GM12878 (cell line): ENCODE measurements around the gene SLC12A9. TPM values are rescaled to one million over a fixed set of nuclear protein-coding genes. Genes with fewer than 3 reads are reported as not detected.

ENCODE experiments used
- CBX5 ChIP-seq: sonication (generic); IDR thresholded peaks from 2 replicates; pipeline ENCODE4 v1.6.1; 2016; ENCODE audit warnings: low read depth, moderate library complexity, mild to moderate bottlenecking, inconsistent platforms
- CEBPB ChIP-seq, 2 experiments: fragments of 150-350 bp in 1 of 2; IDR thresholded peaks; 2 replicates each; pipeline ENCODE4 v1.6.1; 2012 to 2014; ENCODE audit warnings: low read depth in 2 of 2, low read length in 2 of 2, borderline replicate concordance in 1 of 2, inconsistent platforms in 1 of 2
- CHD4 ChIP-seq: fragments of 200-600 bp; sonication (generic); IDR thresholded peaks from 2 replicates; pipeline ENCODE4 v1.6.1; 2016; ENCODE audit warnings: mild to moderate bottlenecking
- EED ChIP-seq: sonication (generic); IDR thresholded peaks from 2 replicates; pipeline ENCODE4 v1.6.1; 2016; ENCODE audit warnings: antibody characterized with exemption, low read depth
- EZH2 ChIP-seq: IDR thresholded peaks from 2 replicates; pipeline ENCODE4 v1.6.1; 2012; ENCODE audit warnings: low read depth, mild to moderate bottlenecking, control low read depth, inconsistent platforms, low read length, borderline replicate concordance; ENCODE audit not compliant: control insufficient read depth
- FOXK2 ChIP-seq: fragments of 450-650 bp; IDR thresholded peaks from 2 replicates; pipeline ENCODE4 v1.6.1; 2017; ENCODE audit warnings: mild to moderate bottlenecking, moderate library complexity
- IRF3 ChIP-seq: fragments of 450-650 bp; IDR thresholded peaks from 2 replicates; pipeline ENCODE4 v1.6.1; 2014; ENCODE audit warnings: mild to moderate bottlenecking
- NFYA ChIP-seq: IDR thresholded peaks from 2 replicates; pipeline ENCODE4 v1.6.1; 2011; ENCODE audit warnings: low read depth, mild to moderate bottlenecking, low read length, improper control_type of control experiment, borderline replicate concordance
- NR2C1 ChIP-seq: fragments of 450-650 bp; IDR thresholded peaks from 2 replicates; pipeline ENCODE4 v1.6.1; 2017; ENCODE audit warnings: antibody characterized with exemption, mild to moderate bottlenecking, moderate library complexity
- PBX3 ChIP-seq: IDR thresholded peaks from 2 replicates; pipeline ENCODE4 v1.6.1; 2011; ENCODE audit warnings: mild to moderate bottlenecking, low read depth, low read length, moderate library complexity; ENCODE audit not compliant: insufficient replicate concordance
- POLR2A ChIP-seq: IDR thresholded peaks from 2 replicates; pipeline ENCODE4 v1.6.1; 2011; ENCODE audit warnings: low read depth, mild to moderate bottlenecking, low read length
- PRDM15 ChIP-seq: fragments of 450-650 bp; formaldehyde crosslinking; IDR thresholded peaks from 2 replicates; pipeline ENCODE4 v1.4.0; 2020; ENCODE audit warnings: mild to moderate bottlenecking, moderate library complexity
- RB1 ChIP-seq: fragments of 450-650 bp; formaldehyde crosslinking; IDR thresholded peaks from 2 replicates; pipeline ENCODE4 v1.6.1; 2017; ENCODE audit warnings: mild to moderate bottlenecking, borderline replicate concordance
- RCOR1 ChIP-seq: conservative IDR thresholded peaks from 2 replicates; pipeline ENCODE4 v1.6.1; 2012; ENCODE audit warnings: low read depth, low read length, improper control_type of control experiment
- RFX5 ChIP-seq: IDR thresholded peaks from 2 replicates; pipeline ENCODE4 v1.6.1; 2011; ENCODE audit warnings: low read depth, low read length, improper control_type of control experiment
- RUNX3 ChIP-seq: IDR thresholded peaks from 2 replicates; pipeline ENCODE4 v1.6.1; 2012; ENCODE audit warnings: low read length, inconsistent platforms
- SKIL ChIP-seq: fragments of 450-650 bp; IDR thresholded peaks from 2 replicates; pipeline ENCODE4 v1.6.1; 2017; ENCODE audit warnings: mild to moderate bottlenecking, low read depth, inconsistent platforms; ENCODE audit not compliant: poor library complexity, severe bottlenecking
- SRF ChIP-seq, 2 experiments: IDR thresholded peaks; 2 replicates each; pipeline ENCODE4 v1.6.1; 2011; ENCODE audit warnings: low read depth in 2 of 2, low read length in 2 of 2, mild to moderate bottlenecking in 1 of 2, moderate library complexity in 1 of 2
- TCF3 ChIP-seq: IDR thresholded peaks from 2 replicates; pipeline ENCODE4 v1.6.1; 2012; ENCODE audit warnings: low read depth, mild to moderate bottlenecking, low read length, borderline replicate concordance; ENCODE audit not compliant: insufficient read depth
- YBX1 ChIP-seq: fragments of 450-650 bp; IDR thresholded peaks from 2 replicates; pipeline ENCODE4 v1.6.1; 2016; ENCODE audit warnings: antibody characterized with exemption
- polyA plus RNA-seq, 11 experiments: library from polyadenylated mRNA; depleted of rRNA in 4 of 11; unstranded in 6 of 11; stranded (reverse) in 5 of 11; fragments of >200 nt; fragmentation: Nextera tagmentation in 4 of 11; fragmentation: Illumina TruSeq in 1 of 11; extraction: Ambion mirVana in 4 of 11; extraction: Trizol in 1 of 11; gene quantifications; 1 replicate in 1 of 11; 2 replicates in 10 of 11; pipeline versions ENCODE4 v1.2.1 to v1.2.3, GENCODE V29; 2011 to 2016; ENCODE audit warnings: inconsistent platforms in 2 of 11, missing spikeins in 2 of 11, low read depth in 1 of 11
- total RNA-seq, 4 experiments: library from RNA; depleted of rRNA in 3 of 4; stranded (reverse); fragments of >200 nt in 3 of 4; fragmentation: Illumina TruSeq in 1 of 4; extraction: Trizol in 1 of 4; gene quantifications; 2 replicates each; pipeline versions ENCODE4 v1.2.1 to v1.2.3, GENCODE V29; 2013 to 2021

Gene SLC12A9
- total and polyA plus RNA-seq, 10 of the 15 experiments (the other 5 are each of a cell fraction or from before 2014, with no cell fraction given) = 0.24 to 18.5 (median 9.4) TPM

- no peak for TF ChIP-seq PBX3
- 0 out of 2 replicates have a peak, but pooled peaks have one; percentile 34 for TF ChIP-seq PRDM15 (CRISPR knock-in tag)
- peak; percentile 6; the same call in 1 of the 2 replicates for TF ChIP-seq IRF3
- TF ChIP-seq CBX5 = no peak
- TF ChIP-seq RCOR1 = no peak
- no peak for TF ChIP-seq CHD4
- TF ChIP-seq RFX5 = no peak
- peak; percentile 28 for TF ChIP-seq SKIL
- no peak; the same call in none of the 2 replicates for TF ChIP-seq FOXK2
- TF ChIP-seq RB1 = no peak; the same call in none of the 2 replicates
- peak; percentile 39 for TF ChIP-seq EED
- TF ChIP-seq RUNX3 = peak; percentile 37; the same call in 1 of the 2 replicates
- TF ChIP-seq EZH2 = no peak
- peak; percentile 23; the same call in 1 of the 2 replicates for TF ChIP-seq TCF3
- no peak for TF ChIP-seq CEBPB (IDR thresholded peaks at IDR 0.05; ENCODE audit: borderline replicate concordance in 1 of 2, low read depth in 2 of 2, low read length in 2 of 2)
- no peak for TF ChIP-seq YBX1
- peak; percentile 96 for TF ChIP-seq POLR2A
- TF ChIP-seq NR2C1 = peak; percentile 73; the same call in 1 of the 2 replicates
- TF ChIP-seq NFYA = no peak
- TF ChIP-seq SRF (IDR thresholded peaks at IDR 0.05; ENCODE audit: low read depth in 2 of 2, low read length in 2 of 2) = peak; percentile 64 to 90
Observed at GRCh38 chr7:100874577-100875355, 22.3 kb downstream of the SLC12A9 start, which contains the start of gene SRRT (continued).
